Measurements from ENCODE around the gene NUDT16L1.

The NUDT16L1 gene

GRCh38 chr16:4724661-4725270 lies 31.4 kb downstream of the NUDT16L1 start:
- TF ChIP-seq CTCF (IDR thresholded peaks at IDR 0.05; ENCODE audit: low read depth, low read length, missing control alignments), result no peak
- DNase-seq (ENCODE audit: extremely low read depth, low read depth), result no peak
- no peak overlapping the region for H3K4me3 ChIP-seq (replicated peaks; ENCODE audit: low read depth, low read length)

GRCh38 chr16:4726616-4727015 lies 33.3 kb downstream of the NUDT16L1 start:
- no peak overlapping the region for H3K4me3 ChIP-seq (replicated peaks; ENCODE audit: low read depth, low read length)
- no peak for TF ChIP-seq CTCF (IDR thresholded peaks at IDR 0.05; ENCODE audit: low read depth, low read length, missing control alignments)
- DNase-seq (ENCODE audit: extremely low read depth, low read depth), result no peak

- TF ChIP-seq CTCF (IDR thresholded peaks at IDR 0.05; ENCODE audit: low read depth, low read length, missing control alignments), result no peak
These were observed 35.3 kb downstream of the NUDT16L1 start for GRCh38 chr16:4728676-4729075.

GRCh38 chr16:4729876-4730275 lies 36.5 kb downstream of the NUDT16L1 start:
- no peak overlapping the region for H3K4me3 ChIP-seq (replicated peaks; ENCODE audit: low read depth, low read length)
- DNase-seq (ENCODE audit: extremely low read depth, low read depth), result no peak
- no peak for TF ChIP-seq CTCF (IDR thresholded peaks at IDR 0.05; ENCODE audit: low read depth, low read length, missing control alignments)

More at GRCh38 chr16:4728676-4729075, 35.3 kb downstream of the NUDT16L1 start:
- H3K4me3 ChIP-seq (replicated peaks; ENCODE audit: low read depth, low read length), result no peak overlapping the region
- no peak for DNase-seq (ENCODE audit: extremely low read depth, low read depth)

GRCh38 chr16:4733211-4733742 lies 39.9 kb downstream of the NUDT16L1 start:
- peak overlapping the region; percentile 90 for H3K4me3 ChIP-seq (replicated peaks; ENCODE audit: low read depth, low read length)
- TF ChIP-seq CTCF (IDR thresholded peaks at IDR 0.05; ENCODE audit: low read depth, low read length, missing control alignments), result no peak
- DNase-seq (ENCODE audit: extremely low read depth, low read depth), result no peak

GRCh38 chr16:4733747-4734062 lies 40.3 kb downstream of the NUDT16L1 start:
- H3K4me3 ChIP-seq (replicated peaks; ENCODE audit: low read depth, low read length), result peak overlapping the region; percentile 90
- DNase-seq (ENCODE audit: extremely low read depth, low read depth), result no peak
- no peak for TF ChIP-seq CTCF (IDR thresholded peaks at IDR 0.05; ENCODE audit: low read depth, low read length, missing control alignments)

Measured in HFF-Myc (cell line).